Osteocyte (in vitro differentiated cells): ENCODE results near the gene PRKCE. TPM values are rescaled to one million over a fixed set of nuclear protein-coding genes. Genes with fewer than 3 reads are reported as not detected.
A peak's percentile ranks its signal among the peaks of the same experiment; 100 is the strongest.

Experiments used
- DNase-seq: peaks from one replicate; pipeline ENCODE4 v3.0.0; 2021; ENCODE audit warnings: mixed read lengths; ENCODE audit not compliant: unreplicated experiment; ENCODE audit errors: extremely low spot score
- H3K27ac Mint-ChIP-seq: one replicate; pipeline ENCODE4 v1.8.0; 2021; ENCODE audit warnings: mild to moderate bottlenecking, mixed read lengths; ENCODE audit not compliant: unreplicated experiment
- H3K27me3 Mint-ChIP-seq: one replicate; pipeline ENCODE4 v1.8.0; 2021; ENCODE audit warnings: mixed read lengths; ENCODE audit not compliant: unreplicated experiment
- H3K36me3 Mint-ChIP-seq: one replicate; pipeline ENCODE4 v1.8.0; 2021; ENCODE audit warnings: mixed read lengths; ENCODE audit not compliant: unreplicated experiment
- H3K4me1 Mint-ChIP-seq: one replicate; pipeline ENCODE4 v1.8.0; 2021; ENCODE audit warnings: mixed read lengths; ENCODE audit not compliant: unreplicated experiment
- H3K4me3 Mint-ChIP-seq: one replicate; pipeline ENCODE4 v1.8.0; 2021; ENCODE audit warnings: mild to moderate bottlenecking, moderate library complexity, mixed read lengths; ENCODE audit not compliant: unreplicated experiment
- H3K9me3 Mint-ChIP-seq: one replicate; pipeline ENCODE4 v1.8.0; 2021; ENCODE audit warnings: mixed read lengths; ENCODE audit not compliant: unreplicated experiment
- total RNA-seq: library from RNA; stranded (reverse); gene quantifications from 2 replicates; pipeline ENCODE4 v1.2.1, GENCODE V29; 2021
- TF ChIP-seq, protein P1 (sequence below): fragments of 200-600 bp; sonication (generic); IDR thresholded peaks from 2 replicates; pipeline ENCODE4 v1.5.0; 2021; ENCODE audit warnings: antibody characterized with exemption, mild to moderate bottlenecking, moderate library complexity

Gene PRKCE
- total RNA-seq, 1 donor from 2014 or later: 13.8 TPM

DNA sequence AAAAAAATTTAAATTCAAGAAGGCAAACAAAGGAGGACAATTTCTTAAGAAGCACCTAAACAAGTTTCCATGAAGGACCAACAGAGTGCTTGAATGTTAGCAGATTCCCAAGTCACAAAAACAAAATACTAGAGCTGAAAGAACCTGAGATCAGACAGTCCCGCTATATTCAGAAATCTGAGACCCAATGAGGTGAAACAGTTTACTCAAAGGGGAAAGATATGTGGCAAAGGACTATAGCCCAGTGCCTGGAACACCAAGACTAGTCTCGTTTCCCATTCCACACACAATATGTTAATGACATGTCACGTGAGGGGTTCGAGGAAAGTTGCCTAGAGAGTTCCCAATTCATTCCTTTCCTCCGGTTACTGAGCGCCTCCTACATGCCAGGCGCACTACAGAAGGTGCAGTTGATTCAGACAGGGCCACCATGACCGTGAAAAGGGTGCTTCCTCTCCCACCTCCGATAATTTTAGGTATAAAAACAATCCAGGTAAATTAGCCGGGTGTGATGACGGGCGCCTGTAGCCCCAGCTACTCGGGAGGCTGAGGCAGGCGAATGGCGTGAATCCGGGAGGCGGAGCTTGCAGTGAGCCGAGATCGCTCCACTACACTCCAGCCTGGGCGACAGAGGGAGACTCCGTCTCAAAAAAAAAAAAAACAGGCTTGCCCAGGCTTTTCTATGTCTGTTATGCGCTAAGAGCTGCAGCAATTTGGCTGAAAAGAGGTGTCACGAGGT is 41.0 kb upstream of the PRKCE start:
- no peak for DNase-seq
- Mint-ChIP-seq H3K27me3 (no peaks in the 10 kb centered on the region), H3K27ac (peak overlapping the region; percentile 96), H3K4me1 (peaks cover 18% of the 10 kb centered on the region), H3K36me3 (no peaks in the 10 kb centered on the region), H3K4me3 (peak overlapping the region; percentile 98), H3K9me3 (no peaks in the 10 kb centered on the region)
- TF ChIP-seq, protein P1, sequence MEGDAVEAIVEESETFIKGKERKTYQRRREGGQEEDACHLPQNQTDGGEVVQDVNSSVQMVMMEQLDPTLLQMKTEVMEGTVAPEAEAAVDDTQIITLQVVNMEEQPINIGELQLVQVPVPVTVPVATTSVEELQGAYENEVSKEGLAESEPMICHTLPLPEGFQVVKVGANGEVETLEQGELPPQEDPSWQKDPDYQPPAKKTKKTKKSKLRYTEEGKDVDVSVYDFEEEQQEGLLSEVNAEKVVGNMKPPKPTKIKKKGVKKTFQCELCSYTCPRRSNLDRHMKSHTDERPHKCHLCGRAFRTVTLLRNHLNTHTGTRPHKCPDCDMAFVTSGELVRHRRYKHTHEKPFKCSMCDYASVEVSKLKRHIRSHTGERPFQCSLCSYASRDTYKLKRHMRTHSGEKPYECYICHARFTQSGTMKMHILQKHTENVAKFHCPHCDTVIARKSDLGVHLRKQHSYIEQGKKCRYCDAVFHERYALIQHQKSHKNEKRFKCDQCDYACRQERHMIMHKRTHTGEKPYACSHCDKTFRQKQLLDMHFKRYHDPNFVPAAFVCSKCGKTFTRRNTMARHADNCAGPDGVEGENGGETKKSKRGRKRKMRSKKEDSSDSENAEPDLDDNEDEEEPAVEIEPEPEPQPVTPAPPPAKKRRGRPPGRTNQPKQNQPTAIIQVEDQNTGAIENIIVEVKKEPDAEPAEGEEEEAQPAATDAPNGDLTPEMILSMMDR: peak; percentile 60

DNA sequence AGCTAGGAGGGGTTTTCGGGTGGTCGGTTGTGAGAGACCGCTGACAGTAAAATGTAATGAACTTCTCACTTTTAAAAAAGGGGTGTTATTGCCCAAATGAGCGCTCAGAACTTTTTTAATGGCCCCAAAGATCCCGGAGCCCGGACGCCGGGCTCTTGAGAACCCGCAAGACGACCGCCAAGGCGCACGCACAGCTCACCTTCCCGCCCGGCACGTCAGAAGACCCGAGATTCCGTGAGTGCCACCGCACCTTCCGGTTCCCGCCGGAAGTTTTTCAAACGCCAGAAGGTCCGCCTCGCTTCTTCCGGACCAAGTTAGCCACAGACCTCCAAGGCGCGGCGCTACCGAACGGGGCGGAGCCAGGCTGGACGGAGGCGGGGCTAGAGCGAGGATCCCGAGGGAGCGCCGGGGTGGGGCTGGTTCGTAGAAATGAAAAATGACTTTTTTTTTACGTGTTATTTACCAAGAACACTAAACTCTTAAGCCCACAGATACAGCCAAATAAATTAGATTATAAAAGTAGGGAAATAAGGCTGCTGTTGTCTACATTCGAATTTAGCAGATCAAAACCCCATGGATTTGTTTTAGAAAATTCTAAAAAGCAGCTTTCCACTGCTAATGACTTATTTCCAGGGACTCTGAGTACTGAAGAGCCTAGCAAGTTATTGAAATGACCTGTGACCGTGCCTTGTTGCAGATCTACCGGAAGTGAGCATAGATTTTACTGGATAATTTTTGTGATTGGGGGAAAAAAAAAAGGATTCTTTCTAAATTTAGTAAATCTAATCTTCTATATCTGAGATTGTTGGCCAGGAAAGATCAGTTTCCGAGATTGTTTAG is 40.2 kb upstream of the PRKCE start, which contains the start of gene SRBD1:
Gene SRBD1, minus strand, starts transcription at position 248 of the 840 bp plus-strand sequence. CDS start 5,826 bp downstream, outside the sequence.
- Mint-ChIP-seq H3K4me1 (peaks cover 18% of the 10 kb centered on the region), H3K36me3 (no peaks in the 10 kb centered on the region), H3K27ac (peak within 1 kb of the TSS; percentile 96), H3K4me3 (peak within 1 kb of the TSS; percentile 98), H3K27me3 (no peaks in the 10 kb centered on the region), H3K9me3 (no peaks in the 10 kb centered on the region)
- TF ChIP-seq, protein P1: no peak
- DNase-seq: peak; percentile 96

- H3K9me3 Mint-ChIP-seq: no peaks in the 10 kb centered on the region
- H3K27me3 Mint-ChIP-seq: no peaks in the 10 kb centered on the region
- no peak overlapping the region for H3K27ac Mint-ChIP-seq
- TF ChIP-seq, protein P1: no peak
- H3K36me3 Mint-ChIP-seq: no peaks in the 10 kb centered on the region
- no peak overlapping the region for H3K4me3 Mint-ChIP-seq
- H3K4me1 Mint-ChIP-seq: peaks cover 21% of the 10 kb centered on the region
- no peak for DNase-seq
These were observed 39.2 kb upstream of the PRKCE start for GRCh38 chr2:45612285-45612684.

GRCh38 chr2:45612731-45613130 is 38.7 kb upstream of the PRKCE start:
- TF ChIP-seq, protein P1: no peak
- no peak for DNase-seq
- no peaks in the 10 kb centered on the region for H3K27me3 Mint-ChIP-seq
- H3K4me3 Mint-ChIP-seq: no peak overlapping the region
- no peak overlapping the region for H3K27ac Mint-ChIP-seq
- no peaks in the 10 kb centered on the region for H3K36me3 Mint-ChIP-seq
- peaks cover 22% of the 10 kb centered on the region for H3K4me1 Mint-ChIP-seq
- H3K9me3 Mint-ChIP-seq: no peaks in the 10 kb centered on the region

DNA sequence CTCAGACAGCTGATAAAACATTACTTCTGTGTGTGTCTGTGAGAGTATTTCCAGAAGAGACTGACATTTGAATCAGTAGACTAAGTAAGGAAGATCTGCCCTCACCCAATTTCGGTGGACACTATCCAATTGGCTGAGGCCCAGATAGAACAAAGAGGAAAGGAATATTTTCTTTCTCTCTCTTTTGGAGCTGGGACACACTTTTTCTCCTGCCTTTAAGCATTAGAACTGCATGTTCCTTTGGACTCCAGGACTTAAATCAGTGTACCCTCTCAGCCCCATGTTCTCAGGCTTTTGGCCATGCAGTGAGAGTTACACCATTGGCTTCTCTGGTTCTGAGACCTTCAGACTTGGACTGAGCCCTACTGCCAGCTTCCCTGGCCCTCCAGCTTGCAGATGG is 37.1 kb upstream of the PRKCE start:
- H3K9me3 Mint-ChIP-seq: no peaks in the 10 kb centered on the region

More for the DNA sequence above, 37.1 kb upstream of the PRKCE start:
- no peak overlapping the region for H3K4me3 Mint-ChIP-seq
- H3K27me3 Mint-ChIP-seq: no peaks in the 10 kb centered on the region
- peaks cover 17% of the 10 kb centered on the region for H3K4me1 Mint-ChIP-seq
- TF ChIP-seq, protein P1: no peak
- H3K27ac Mint-ChIP-seq: no peak overlapping the region
- DNase-seq: no peak
- no peaks in the 10 kb centered on the region for H3K36me3 Mint-ChIP-seq
